Stomach (tissue), 9 donors: ENCODE results near the gene NKAIN2. TPM values are rescaled to one million over a fixed set of nuclear protein-coding genes. Genes with fewer than 3 reads are reported as not detected.

Source experiments
- DNase-seq, 2 donors: peaks; one replicate each; pipeline versions ENCODE4 v3.0.0 to v3.0.0-alpha.2; 2013 to 2019
- H3K27ac ChIP-seq, 5 donors: fragments of 200-600 bp in 4 of 5; sonication (generic) in 4 of 5; one replicate each; pipeline ENCODE4 v1.5.1; 2013 to 2019; ENCODE audit warnings: mild to moderate bottlenecking in 1 of 5, moderate library complexity in 1 of 5
- H3K27me3 ChIP-seq, 3 donors: fragments of 200-600 bp; sonication (generic); one replicate each; pipeline ENCODE4 v1.5.1; 2017 to 2019; ENCODE audit warnings: mixed run types in 1 of 3
- H3K36me3 ChIP-seq, 4 donors: fragments of 200-600 bp; sonication (generic); 1 replicate in 3 of 4; 2 replicates in 1 of 4; pipeline ENCODE4 v1.5.1; 2016 to 2019
- H3K4me1 ChIP-seq, 4 donors: fragments of 200-600 bp; sonication (generic); one replicate each; pipeline ENCODE4 v1.5.1; 2016 to 2019
- H3K4me3 ChIP-seq, 4 donors: fragments of 200-600 bp; sonication (generic) in 3 of 4; one replicate each; pipeline ENCODE4 v1.5.1; 2016 to 2019; ENCODE audit warnings: mild to moderate bottlenecking in 1 of 4
- H3K9me3 ChIP-seq, 4 donors: fragments of 200-600 bp; sonication (generic); one replicate each; pipeline ENCODE4 v1.5.1; 2016 to 2019
- CTCF ChIP-seq, 7 experiments: fragments of 450-650 bp in 4 of 7; fragments of 200-600 bp in 3 of 7; sonication (generic) in 3 of 7; IDR thresholded peaks; one replicate each; pipeline ENCODE4 v1.5.1; 2016 to 2019; ENCODE audit warnings: antibody characterized with exemption in 7 of 7, control low read depth in 2 of 7, mild to moderate bottlenecking in 1 of 7
- EP300 ChIP-seq: sonication (generic); formaldehyde crosslinking; IDR thresholded peaks from one replicate; pipeline ENCODE4 v1.6.1; 2017; ENCODE audit warnings: antibody characterized with exemption
- POLR2A ChIP-seq, 4 donors: fragments of 450-650 bp; IDR thresholded peaks; one replicate each; pipeline ENCODE4 v1.6.1; 2016; ENCODE audit warnings: antibody characterized with exemption in 4 of 4, control low read depth in 2 of 4, mild to moderate bottlenecking in 1 of 4, moderate library complexity in 1 of 4
- POLR2AphosphoS5 ChIP-seq, 3 donors: sonication (generic); formaldehyde crosslinking; IDR thresholded peaks; one replicate each; pipeline ENCODE4 v1.6.1; 2016; ENCODE audit warnings: antibody characterized with exemption in 3 of 3
- WGBS, 5 donors: extraction: QIAGEN DNeasy Blood & Tissue Kit in 3 of 5; methylation state at CpG; one replicate each; pipeline versions ENCODE4 v1.1.5 to v1.1.7; 2013 to 2018; 5-methylcytosine and 5-hydroxymethylcytosine counted together
- intact Hi-C: fragments of 100-400 bp; cut with DNase I; formaldehyde crosslinking; loops from one replicate; pipeline ENCODE4 v1.15.1; 2023; ENCODE audit warnings: low total_unique reads
- polyA plus RNA-seq, 3 donors: library from polyadenylated mRNA; stranded (reverse); fragments of 200-250 nt; gene quantifications; one replicate each; pipeline ENCODE4 v1.2.3, GENCODE V29; 2013
- total RNA-seq, 5 donors: library from RNA; depleted of rRNA; stranded (reverse); fragments of >200 nt; gene quantifications; one replicate each; pipeline versions ENCODE4 v1.1.0 to v1.2.3, GENCODE V29; 2014 to 2016
- donor health status: healthy with polysubstance abuse.
- donor health status: Bipolar disorder and iron deficiency.
- donor health status: healthy.

NKAIN2 gene
- total and polyA plus RNA-seq, 8 donors = 0.13 to 9.6 (median 1.5) TPM; not detected in 5

GRCh38 chr6:123956492-123957139 is 153.0 kb downstream of the NKAIN2 start:
- no peak overlapping the region for H3K27ac ChIP-seq
- H3K4me1 ChIP-seq = no peaks in the 10 kb centered on the region
- H3K4me3 ChIP-seq = no peak overlapping the region
- intact Hi-C loops = no loop called here
- no peak for DNase-seq
- no peaks in the 10 kb centered on the region for H3K36me3 ChIP-seq
- H3K27me3 ChIP-seq = no peaks in the 10 kb centered on the region
- TF ChIP-seq EP300 (no peak), POLR2AphosphoS5 (IDR thresholded peaks at IDR 0.05) (no peak), CTCF (IDR thresholded peaks at IDR 0.05) (no peak), POLR2A (IDR thresholded peaks at IDR 0.05) (no peak)
- 78 to 89% (median 87%) methylated on average over 5 of the region's 5 CpGs for WGBS, 5 donors
- peaks cover 0 to 13% (median 8%) of the 10 kb centered on the region in 4 donors for H3K9me3 ChIP-seq

- no peaks in the 10 kb centered on the region for H3K27me3 ChIP-seq
- no peaks in the 10 kb centered on the region for H3K36me3 ChIP-seq
- WGBS, 5 donors = 33 to 70% (median 47%) methylated on average over 11 of the region's 11 CpGs
- H3K9me3 ChIP-seq = no peaks in the 10 kb centered on the region
- intact Hi-C loops = no loop called here
- H3K27ac ChIP-seq = no peak overlapping the region
- peaks cover 0 to 4% (median 0%) of the 10 kb centered on the region in 4 donors for H3K4me1 ChIP-seq
- TF ChIP-seq CTCF (IDR thresholded peaks at IDR 0.05) (no peak), POLR2AphosphoS5 (IDR thresholded peaks at IDR 0.05) (peak in 2 of 3 donors; percentile 28 to 83)
- H3K4me3 ChIP-seq = no peak overlapping the region
- DNase-seq = peak; percentile 89 to 91
These were observed 158.8 kb downstream of the NKAIN2 start for GRCh38 chr6:123962508-123962907.

GRCh38 chr6:123965894-123966293 is 162.2 kb downstream of the NKAIN2 start:
- TF ChIP-seq POLR2AphosphoS5 (IDR thresholded peaks at IDR 0.05) (no peak), CTCF (IDR thresholded peaks at IDR 0.05) (no peak), EP300 (no peak), POLR2A (IDR thresholded peaks at IDR 0.05) (no peak)
- peak in 1 of 2 donors; percentile 28 for DNase-seq
- intact Hi-C loops = no loop called here
- 41 to 65% (median 51%) methylated on average over 4 of the region's 4 CpGs for WGBS, 5 donors
- H3K9me3 ChIP-seq = no peaks in the 10 kb centered on the region
- no peaks in the 10 kb centered on the region for H3K36me3 ChIP-seq
- peaks cover 0 to 4% (median 0%) of the 10 kb centered on the region in 4 donors for H3K4me1 ChIP-seq
- no peaks in the 10 kb centered on the region for H3K27me3 ChIP-seq
- H3K27ac ChIP-seq = no peak overlapping the region
- H3K4me3 ChIP-seq = no peak overlapping the region

GRCh38 chr6:123966618-123967017 is 163.0 kb downstream of the NKAIN2 start:
- intact Hi-C loops = no loop called here
- Histone ChIP-seq H3K27ac (no peak overlapping the region), H3K9me3 (no peaks in the 10 kb centered on the region), H3K27me3 (no peaks in the 10 kb centered on the region), H3K4me1 (peaks cover 0 to 4% (median 0%) of the 10 kb centered on the region in 4 donors), H3K36me3 (no peaks in the 10 kb centered on the region), H3K4me3 (no peak overlapping the region)
- WGBS, 5 donors = 17 to 31% (median 22%) methylated on average over 2 of the region's 2 CpGs
- TF ChIP-seq CTCF (IDR thresholded peaks at IDR 0.05) = no peak
- no peak for TF ChIP-seq POLR2A (IDR thresholded peaks at IDR 0.05)
- DNase-seq = no peak
